ENCODE measurements around the gene PXDC1.
"Not testable (repeated sequence)": the region's sequence is repeated elsewhere in the genome, so short reads cannot be mapped to it uniquely, and the experiment has no call there.

PXDC1 gene

GRCh38 chr6:3707751-3708412 lies 43.6 kb downstream of the PXDC1 start:
- H3K9me3 Mint-ChIP-seq, result no peaks in the 10 kb centered on the region
- H3K36me3 Mint-ChIP-seq, result no peaks in the 10 kb centered on the region
- no peak overlapping the region for H3K4me3 Mint-ChIP-seq
- DNase-seq (ENCODE audit: low spot score in 2 of 2), result no peak
- no peak overlapping the region for H3K27ac Mint-ChIP-seq
- H3K4me1 Mint-ChIP-seq, result no peaks in the 10 kb centered on the region
- no peak for ATAC-seq

- H3K4me3 Mint-ChIP-seq, result no peak overlapping the region
- H3K9me3 Mint-ChIP-seq, result no peaks in the 10 kb centered on the region
- H3K27ac Mint-ChIP-seq, result no peak overlapping the region
- no peaks in the 10 kb centered on the region for H3K36me3 Mint-ChIP-seq
- DNase-seq (ENCODE audit: low spot score in 2 of 2), result no peak
- ATAC-seq, result no peak
- no peaks in the 10 kb centered on the region for H3K4me1 Mint-ChIP-seq
Observed at GRCh38 chr6:3707024-3707423, 44.5 kb downstream of the PXDC1 start.

GRCh38 chr6:3706547-3706946 lies 45.0 kb downstream of the PXDC1 start:
- no peaks in the 10 kb centered on the region for H3K9me3 Mint-ChIP-seq
- no peak for ATAC-seq
- H3K36me3 Mint-ChIP-seq, result no peaks in the 10 kb centered on the region
- H3K4me3 Mint-ChIP-seq, result no peak overlapping the region
- no peak for DNase-seq (ENCODE audit: low spot score in 2 of 2)
- H3K4me1 Mint-ChIP-seq, result no peaks in the 10 kb centered on the region
- no peak overlapping the region for H3K27ac Mint-ChIP-seq

GRCh38 chr6:3701631-3702030 lies 49.9 kb downstream of the PXDC1 start:
- ATAC-seq, result no peak
- no peaks in the 10 kb centered on the region for H3K4me1 Mint-ChIP-seq
- H3K36me3 Mint-ChIP-seq, result no peaks in the 10 kb centered on the region
- DNase-seq (ENCODE audit: low spot score in 2 of 2), result no peak
- H3K9me3 Mint-ChIP-seq, result peaks cover 2% of the 10 kb centered on the region
- H3K27ac Mint-ChIP-seq, result no peak overlapping the region
- no peak overlapping the region for H3K4me3 Mint-ChIP-seq

GRCh38 chr6:3699231-3699630 lies 52.3 kb downstream of the PXDC1 start:
- H3K27ac Mint-ChIP-seq, result no peak overlapping the region
- H3K36me3 Mint-ChIP-seq, result no peaks in the 10 kb centered on the region
- DNase-seq (ENCODE audit: low spot score in 2 of 2), result no peak
- H3K4me3 Mint-ChIP-seq, result no peak overlapping the region
- no peaks in the 10 kb centered on the region for H3K4me1 Mint-ChIP-seq
- no peak for ATAC-seq
- H3K9me3 Mint-ChIP-seq, result peaks cover 2% of the 10 kb centered on the region

GRCh38 chr6:3698021-3698420 lies 53.5 kb downstream of the PXDC1 start:
- no peak overlapping the region for H3K27ac Mint-ChIP-seq
- no peaks in the 10 kb centered on the region for H3K36me3 Mint-ChIP-seq
- DNase-seq (ENCODE audit: low spot score in 2 of 2) (no peak), ATAC-seq (no peak)
- H3K9me3 Mint-ChIP-seq, result peaks cover 2% of the 10 kb centered on the region
- H3K4me1 Mint-ChIP-seq, result no peaks in the 10 kb centered on the region
- H3K4me3 Mint-ChIP-seq, result no peak overlapping the region

GRCh38 chr6:3697609-3698008 lies 53.9 kb downstream of the PXDC1 start:
- H3K4me1 Mint-ChIP-seq, result no peaks in the 10 kb centered on the region
- no peak for DNase-seq (ENCODE audit: low spot score in 2 of 2)
- H3K36me3 Mint-ChIP-seq, result no peaks in the 10 kb centered on the region
- no peak overlapping the region for H3K4me3 Mint-ChIP-seq
- peaks cover 2% of the 10 kb centered on the region for H3K9me3 Mint-ChIP-seq
- no peak overlapping the region for H3K27ac Mint-ChIP-seq
- no peak for ATAC-seq

GRCh38 chr6:3696525-3697088 lies 54.9 kb downstream of the PXDC1 start:
- DNase-seq (ENCODE audit: low spot score in 2 of 2) (no peak), ATAC-seq (no peak)
- no peaks in the 10 kb centered on the region for H3K36me3 Mint-ChIP-seq
- H3K9me3 Mint-ChIP-seq, result peaks cover 2% of the 10 kb centered on the region
- no peak overlapping the region for H3K27ac Mint-ChIP-seq
- H3K4me1 Mint-ChIP-seq, result no peaks in the 10 kb centered on the region
- no peak overlapping the region for H3K4me3 Mint-ChIP-seq

GRCh38 chr6:3695065-3695817 lies 56.3 kb downstream of the PXDC1 start:
- no peaks in the 10 kb centered on the region for H3K36me3 Mint-ChIP-seq
- no peaks in the 10 kb centered on the region for H3K4me1 Mint-ChIP-seq
- ATAC-seq (no peak), DNase-seq (ENCODE audit: low spot score in 2 of 2) (no peak)
- no peak overlapping the region for H3K4me3 Mint-ChIP-seq
- H3K9me3 Mint-ChIP-seq, result peaks cover 2% of the 10 kb centered on the region
- no peak overlapping the region for H3K27ac Mint-ChIP-seq

GRCh38 chr6:3693831-3694230 lies 57.7 kb downstream of the PXDC1 start:
- Mint-ChIP-seq H3K36me3 (no peaks in the 10 kb centered on the region), H3K4me1 (no peaks in the 10 kb centered on the region), H3K27ac (no peak overlapping the region), H3K9me3 (no peaks in the 10 kb centered on the region), H3K4me3 (no peak overlapping the region)
- DNase-seq (ENCODE audit: low spot score in 2 of 2) (no peak), ATAC-seq (no peak)

- Mint-ChIP-seq H3K36me3 (no peaks in the 10 kb centered on the region), H3K9me3 (no peaks in the 10 kb centered on the region), H3K4me3 (no peak overlapping the region), H3K27ac (no peak overlapping the region), H3K4me1 (no peaks in the 10 kb centered on the region)
- DNase-seq (ENCODE audit: low spot score in 2 of 2) (no peak), ATAC-seq (no peak)
Observed at GRCh38 chr6:3690506-3690905, 61.0 kb downstream of the PXDC1 start.

- ATAC-seq, result no peak
- H3K9me3 Mint-ChIP-seq, result no peaks in the 10 kb centered on the region
- no peaks in the 10 kb centered on the region for H3K4me1 Mint-ChIP-seq
- DNase-seq (ENCODE audit: low spot score in 2 of 2), result no peak
- H3K4me3 Mint-ChIP-seq, result no peak overlapping the region
- no peak overlapping the region for H3K27ac Mint-ChIP-seq
- no peaks in the 10 kb centered on the region for H3K36me3 Mint-ChIP-seq
Observed at GRCh38 chr6:3687847-3688246, 63.7 kb downstream of the PXDC1 start.

- H3K36me3 Mint-ChIP-seq, result no peaks in the 10 kb centered on the region
- no peaks in the 10 kb centered on the region for H3K4me1 Mint-ChIP-seq
- H3K4me3 Mint-ChIP-seq, result no peak overlapping the region
- peaks cover 5% of the 10 kb centered on the region for H3K9me3 Mint-ChIP-seq
- ATAC-seq, result no peak
- no peak overlapping the region for H3K27ac Mint-ChIP-seq
- no peak for DNase-seq (ENCODE audit: low spot score in 2 of 2)
Observed at GRCh38 chr6:3683331-3683730, 68.2 kb downstream of the PXDC1 start.

GRCh38 chr6:3678946-3679345 lies 72.6 kb downstream of the PXDC1 start:
- no peaks in the 10 kb centered on the region for H3K4me1 Mint-ChIP-seq
- peaks cover 5% of the 10 kb centered on the region for H3K9me3 Mint-ChIP-seq

GRCh38 chr6:3677751-3678150 lies 73.8 kb downstream of the PXDC1 start:
- not testable (repeated sequence) for H3K9me3 Mint-ChIP-seq; H3K36me3 Mint-ChIP-seq; H3K4me1 Mint-ChIP-seq; H3K4me3 Mint-ChIP-seq; H3K27ac Mint-ChIP-seq; DNase-seq (ENCODE audit: low spot score in 2 of 2); ATAC-seq

More at GRCh38 chr6:3678946-3679345, 72.6 kb downstream of the PXDC1 start:
- DNase-seq (ENCODE audit: low spot score in 2 of 2) (no peak), ATAC-seq (no peak)
- Mint-ChIP-seq H3K4me3 (no peak overlapping the region), H3K27ac (no peak overlapping the region), H3K36me3 (no peaks in the 10 kb centered on the region)

GRCh38 chr6:3677351-3677750 lies 74.2 kb downstream of the PXDC1 start:
- not testable (repeated sequence) for H3K4me3 Mint-ChIP-seq; H3K27ac Mint-ChIP-seq; ATAC-seq; H3K9me3 Mint-ChIP-seq; H3K36me3 Mint-ChIP-seq; H3K4me1 Mint-ChIP-seq; DNase-seq (ENCODE audit: low spot score in 2 of 2)
